HL-60/S4 treated with retinoic acid at 250 ng/mL for 4 days and 3 days (cell line): Measurements from ENCODE around the gene TSPAN18.

Source experiments
- in situ Hi-C: fragments of 300-500 bp; cut with MboI; formaldehyde crosslinking; loops from 2 replicates; pipeline ENCODE4 v1.7.0; 2022; ENCODE audit warnings: low sequenced_read_pairs

TSPAN18 gene

GRCh38 chr11:44737245-44738085, 10.7 kb downstream of the TSPAN18 start:
- in situ Hi-C loops = no loop called here

- in situ Hi-C loops = no loop called here
Observed at GRCh38 chr11:44738791-44739190, 12.0 kb downstream of the TSPAN18 start.

GRCh38 chr11:44740967-44741366, 14.2 kb downstream of the TSPAN18 start:
- in situ Hi-C loops = no loop called here

GRCh38 chr11:44741976-44742375, 15.2 kb downstream of the TSPAN18 start:
- in situ Hi-C loops = no loop called here

- in situ Hi-C loops = no loop called here
Observed at GRCh38 chr11:44742508-44743246, 15.9 kb downstream of the TSPAN18 start.

GRCh38 chr11:44743326-44743725, 16.6 kb downstream of the TSPAN18 start:
- in situ Hi-C loops = no loop called here

- in situ Hi-C loops = no loop called here
Observed at GRCh38 chr11:44743959-44744557, 17.3 kb downstream of the TSPAN18 start.

- in situ Hi-C loops = no loop called here
Observed at GRCh38 chr11:44746894-44747293, 20.1 kb downstream of the TSPAN18 start.

- in situ Hi-C loops = no loop called here
Observed at GRCh38 chr11:44747316-44747715, 20.6 kb downstream of the TSPAN18 start.

GRCh38 chr11:44747836-44748235, 21.1 kb downstream of the TSPAN18 start:
- in situ Hi-C loops = no loop called here

GRCh38 chr11:44748606-44749005, 21.8 kb downstream of the TSPAN18 start:
- in situ Hi-C loops = no loop called here

GRCh38 chr11:44749189-44749588, 22.4 kb downstream of the TSPAN18 start:
- in situ Hi-C loops = no loop called here

- in situ Hi-C loops = no loop called here
Observed at GRCh38 chr11:44750551-44751465, 24.0 kb downstream of the TSPAN18 start.

- in situ Hi-C loops = no loop called here
Observed at GRCh38 chr11:44752300-44752699, 25.5 kb downstream of the TSPAN18 start.

- in situ Hi-C loops = no loop called here
Observed at GRCh38 chr11:44752713-44753112, 26.0 kb downstream of the TSPAN18 start.

- in situ Hi-C loops = no loop called here
Observed at GRCh38 chr11:44753961-44754645, 27.3 kb downstream of the TSPAN18 start.

GRCh38 chr11:44754876-44755555, 28.3 kb downstream of the TSPAN18 start:
- in situ Hi-C loops = no loop called here

- in situ Hi-C loops = no loop called here
Observed at GRCh38 chr11:44755556-44756523, 29.1 kb downstream of the TSPAN18 start.
